GM13977 (cell line): Measurements from ENCODE around the gene TMEM198.

ENCODE experiments used
- DNase-seq: peaks from one replicate; pipeline ENCODE4 v3.0.0; 2012; ENCODE audit warnings: low spot score
- in situ Hi-C: fragments of 300-500 bp; cut with MboI; formaldehyde crosslinking; loops from one replicate; pipeline ENCODE4 v1.12.0; 2022; ENCODE audit warnings: low sequenced_read_pairs, low pct_unique_long_range_greater_than_20kb, mixed read lengths, inconsistent platforms; ENCODE audit not compliant: unreplicated experiment
- TF ChIP-seq, protein P1 (sequence below): IDR thresholded peaks from 2 replicates; pipeline ENCODE4 v1.5.1; 2012; ENCODE audit warnings: mild to moderate bottlenecking, control low read depth; ENCODE audit not compliant: insufficient read depth; ENCODE audit errors: extremely low read depth, missing control alignments

Gene TMEM198

GRCh38 chr2:219576505-219577388 is 32.9 kb downstream of the TMEM198 start:
- DNase-seq, result no peak
- in situ Hi-C loops, result no loop called here
- TF ChIP-seq, protein P1, sequence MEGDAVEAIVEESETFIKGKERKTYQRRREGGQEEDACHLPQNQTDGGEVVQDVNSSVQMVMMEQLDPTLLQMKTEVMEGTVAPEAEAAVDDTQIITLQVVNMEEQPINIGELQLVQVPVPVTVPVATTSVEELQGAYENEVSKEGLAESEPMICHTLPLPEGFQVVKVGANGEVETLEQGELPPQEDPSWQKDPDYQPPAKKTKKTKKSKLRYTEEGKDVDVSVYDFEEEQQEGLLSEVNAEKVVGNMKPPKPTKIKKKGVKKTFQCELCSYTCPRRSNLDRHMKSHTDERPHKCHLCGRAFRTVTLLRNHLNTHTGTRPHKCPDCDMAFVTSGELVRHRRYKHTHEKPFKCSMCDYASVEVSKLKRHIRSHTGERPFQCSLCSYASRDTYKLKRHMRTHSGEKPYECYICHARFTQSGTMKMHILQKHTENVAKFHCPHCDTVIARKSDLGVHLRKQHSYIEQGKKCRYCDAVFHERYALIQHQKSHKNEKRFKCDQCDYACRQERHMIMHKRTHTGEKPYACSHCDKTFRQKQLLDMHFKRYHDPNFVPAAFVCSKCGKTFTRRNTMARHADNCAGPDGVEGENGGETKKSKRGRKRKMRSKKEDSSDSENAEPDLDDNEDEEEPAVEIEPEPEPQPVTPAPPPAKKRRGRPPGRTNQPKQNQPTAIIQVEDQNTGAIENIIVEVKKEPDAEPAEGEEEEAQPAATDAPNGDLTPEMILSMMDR, result no peak

GRCh38 chr2:219578811-219579613 is 35.2 kb downstream of the TMEM198 start:
- DNase-seq, result no peak
- TF ChIP-seq, protein P1, result no peak

GRCh38 chr2:219581346-219581745 is 37.5 kb downstream of the TMEM198 start:
- TF ChIP-seq, protein P1, result no peak
- in situ Hi-C loops, result no loop called here
- no peak for DNase-seq

More at GRCh38 chr2:219578811-219579613, 35.2 kb downstream of the TMEM198 start:
- in situ Hi-C loops, result no loop called here

DNA sequence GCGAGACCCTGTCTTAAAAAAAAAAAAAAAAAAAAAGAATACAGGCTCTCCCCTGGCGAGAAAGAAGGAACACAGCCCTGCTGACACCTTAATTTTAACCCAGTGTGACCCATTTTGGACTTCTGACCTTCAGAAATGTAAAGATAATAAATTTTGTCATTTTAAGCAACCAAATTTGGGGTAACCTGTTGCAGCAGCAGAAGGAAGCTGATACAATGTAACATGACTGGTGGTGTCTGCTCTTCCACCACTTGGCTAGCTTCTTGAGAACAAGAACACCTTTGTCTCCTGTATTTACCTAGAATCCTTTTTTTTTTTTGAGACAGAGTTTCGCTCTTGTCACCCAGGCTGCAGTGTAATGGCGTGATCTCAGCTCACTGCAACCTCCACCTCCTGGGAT is 47.3 kb downstream of the TMEM198 start:
- TF ChIP-seq, protein P1, result no peak
- DNase-seq, result no peak
- in situ Hi-C loops, result no loop called here

DNA sequence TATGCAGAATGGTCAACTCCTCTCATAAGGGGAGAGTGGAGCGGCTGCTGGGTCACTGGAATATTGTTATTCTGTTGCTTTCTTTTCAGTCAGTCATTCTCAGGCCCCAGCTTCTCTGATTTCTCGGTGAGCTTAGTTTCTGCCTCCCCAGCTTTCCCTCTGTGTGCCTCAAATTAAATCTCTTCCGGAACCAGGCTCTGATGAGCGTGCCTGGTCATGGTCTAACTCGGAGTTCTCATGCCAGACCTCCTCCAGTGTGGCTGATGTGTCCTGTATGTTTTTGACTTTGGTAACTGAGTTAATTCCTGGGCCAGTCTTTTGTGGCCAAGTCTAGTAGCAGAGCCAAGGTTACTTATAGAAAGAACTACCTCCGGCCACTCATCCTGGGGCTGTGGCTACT is 48.9 kb downstream of the TMEM198 start:
- in situ Hi-C loops, result no loop called here
- TF ChIP-seq, protein P1, result no peak
- no peak for DNase-seq

GRCh38 chr2:219593154-219593553 is 49.3 kb downstream of the TMEM198 start:
- DNase-seq, result no peak
- TF ChIP-seq, protein P1, result no peak
- in situ Hi-C loops, result no loop called here
